Kidney epithelial cell (primary cell): ENCODE measurements around the gene GLT8D1. TPM values are rescaled to one million over a fixed set of nuclear protein-coding genes. Genes with fewer than 3 reads are reported as not detected.

Source experiments
- DNase-seq: peaks from one replicate; pipeline ENCODE4 v3.0.0-alpha.2; 2010; ENCODE audit warnings: low read depth
- H3K27me3 ChIP-seq: 2 replicates; pipeline ENCODE4 v1.6.0; 2011; ENCODE audit warnings: low read length; ENCODE audit not compliant: control insufficient read depth, insufficient read depth
- H3K36me3 ChIP-seq: 2 replicates; pipeline ENCODE4 v1.5.1; 2011; ENCODE audit warnings: low read length; ENCODE audit not compliant: control insufficient read depth, insufficient read depth
- H3K4me3 ChIP-seq: 2 replicates; pipeline ENCODE4 v1.5.1; 2011; ENCODE audit warnings: low read depth, mild to moderate bottlenecking, control low read depth, low read length
- total RNA-seq: library from RNA; depleted of rRNA; stranded (reverse); fragments of >200 nt; gene quantifications from 2 replicates; pipeline ENCODE4 v1.2.3, GENCODE V29; 2015
- TF ChIP-seq, protein P1 (sequence below): IDR thresholded peaks from 2 replicates; pipeline ENCODE4 v1.5.1; 2011; ENCODE audit warnings: mild to moderate bottlenecking, moderate library complexity, low read length, control low read depth, inconsistent platforms; ENCODE audit not compliant: insufficient read depth, poor library complexity, severe bottlenecking

Gene GLT8D1
- total RNA-seq, 1 donor from 2014 or later = 40.9 TPM

DNA sequence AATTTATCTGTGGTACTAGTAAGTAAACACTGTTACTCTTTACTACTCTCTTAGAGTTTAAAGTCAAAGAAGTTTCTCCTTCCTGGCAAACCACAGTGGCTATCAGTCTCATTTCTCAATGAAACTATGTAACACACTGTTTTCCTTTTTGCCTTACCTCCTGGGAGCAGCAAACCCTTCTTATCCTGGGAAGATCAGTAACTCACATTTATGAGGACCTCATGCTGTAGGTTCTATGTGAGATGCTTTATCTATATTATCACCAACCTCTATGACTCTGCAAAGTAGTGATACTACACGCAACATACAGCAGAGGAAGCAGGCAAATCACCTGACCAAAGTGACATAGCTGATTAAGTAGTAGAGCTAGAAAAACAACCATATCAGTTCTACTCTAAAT, 55.2 kb downstream of the GLT8D1 start:
- H3K4me3 ChIP-seq = no peak overlapping the region
- DNase-seq = no peak
- TF ChIP-seq, protein P1, sequence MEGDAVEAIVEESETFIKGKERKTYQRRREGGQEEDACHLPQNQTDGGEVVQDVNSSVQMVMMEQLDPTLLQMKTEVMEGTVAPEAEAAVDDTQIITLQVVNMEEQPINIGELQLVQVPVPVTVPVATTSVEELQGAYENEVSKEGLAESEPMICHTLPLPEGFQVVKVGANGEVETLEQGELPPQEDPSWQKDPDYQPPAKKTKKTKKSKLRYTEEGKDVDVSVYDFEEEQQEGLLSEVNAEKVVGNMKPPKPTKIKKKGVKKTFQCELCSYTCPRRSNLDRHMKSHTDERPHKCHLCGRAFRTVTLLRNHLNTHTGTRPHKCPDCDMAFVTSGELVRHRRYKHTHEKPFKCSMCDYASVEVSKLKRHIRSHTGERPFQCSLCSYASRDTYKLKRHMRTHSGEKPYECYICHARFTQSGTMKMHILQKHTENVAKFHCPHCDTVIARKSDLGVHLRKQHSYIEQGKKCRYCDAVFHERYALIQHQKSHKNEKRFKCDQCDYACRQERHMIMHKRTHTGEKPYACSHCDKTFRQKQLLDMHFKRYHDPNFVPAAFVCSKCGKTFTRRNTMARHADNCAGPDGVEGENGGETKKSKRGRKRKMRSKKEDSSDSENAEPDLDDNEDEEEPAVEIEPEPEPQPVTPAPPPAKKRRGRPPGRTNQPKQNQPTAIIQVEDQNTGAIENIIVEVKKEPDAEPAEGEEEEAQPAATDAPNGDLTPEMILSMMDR = no peak
- no peaks in the 10 kb centered on the region for H3K27me3 ChIP-seq
- no peaks in the 10 kb centered on the region for H3K36me3 ChIP-seq

GRCh38 chr3:52649461-52650210, 56.0 kb downstream of the GLT8D1 start:
- TF ChIP-seq, protein P1 = no peak
- no peak for DNase-seq
- Histone ChIP-seq H3K4me3 (no peak overlapping the region), H3K27me3 (no peaks in the 10 kb centered on the region), H3K36me3 (no peaks in the 10 kb centered on the region)

DNA sequence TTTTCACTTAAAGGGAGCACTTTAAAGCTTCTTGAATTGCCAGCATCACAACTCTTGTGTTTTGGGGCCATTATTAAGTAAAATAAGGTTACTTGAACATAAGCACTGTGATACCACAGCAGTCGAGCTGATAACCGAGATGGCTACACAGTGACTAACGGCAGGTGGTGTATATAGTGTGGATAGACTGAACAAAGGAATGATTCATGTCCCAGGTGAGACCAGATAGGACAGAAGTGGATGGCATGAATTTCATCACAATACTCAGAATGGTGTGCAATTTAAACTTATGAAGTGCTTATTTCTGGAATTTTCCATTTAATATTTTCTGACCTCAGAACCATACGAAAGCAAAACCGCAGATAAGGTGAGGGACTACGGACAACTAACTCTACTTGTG, 60.0 kb downstream of the GLT8D1 start:
- TF ChIP-seq, protein P1 = no peak
- DNase-seq = no peak
- no peaks in the 10 kb centered on the region for H3K27me3 ChIP-seq
- H3K4me3 ChIP-seq = no peak overlapping the region
- H3K36me3 ChIP-seq = peaks cover 1% of the 10 kb centered on the region

Other genes with a start within 250 kb of the GLT8D1 start
- gene STAB1, start 210.5 kb downstream of the GLT8D1 start, total RNA-seq = 0.42 and 1.1 TPM in 2 replicates
- gene NT5DC2, start 171.9 kb downstream of the GLT8D1 start, total RNA-seq = 192 and 223 TPM in 2 replicates
- gene UQCC5, start 169.2 kb downstream of the GLT8D1 start, total RNA-seq = 0.75 and 97.6 TPM in 2 replicates
- gene PBRM1, start 19.9 kb downstream of the GLT8D1 start, total RNA-seq = 74.2 and 89.5 TPM in 2 replicates
- gene GNL3, start 19.8 kb downstream of the GLT8D1 start, total RNA-seq = 109 and 135 TPM in 2 replicates
- gene SPCS1, start 315 bp upstream of the GLT8D1 start, total RNA-seq = 199 and 237 TPM in 2 replicates
- gene NEK4, start 65.1 kb upstream of the GLT8D1 start, total RNA-seq = 18.5 and 24.2 TPM in 2 replicates
- gene ITIH1, start 71.8 kb upstream of the GLT8D1 start, total RNA-seq = not detected in 2 replicates
- not detected in 2 replicates for gene ITIH3, start 89.0 kb upstream of the GLT8D1 start, total RNA-seq
- gene ITIH4, start 124.9 kb upstream of the GLT8D1 start, total RNA-seq = 0.13 and 0.41 TPM in 2 replicates
- not detected in 2 replicates for gene MUSTN1, start 129.2 kb upstream of the GLT8D1 start, total RNA-seq
- gene STIMATE, start 191.8 kb upstream of the GLT8D1 start, total RNA-seq = 14.4 and 15.2 TPM in 2 replicates